Ishikawa (cell line): ENCODE measurements around the gene DUS2.

Experiments used
- CEBPB ChIP-seq: IDR thresholded peaks from 2 replicates; pipeline ENCODE4 v1.6.1; 2012
- CREB1 ChIP-seq: IDR thresholded peaks from 2 replicates; pipeline ENCODE4 v1.6.1; 2012; ENCODE audit warnings: low read depth
- EGR1 ChIP-seq: IDR thresholded peaks from 2 replicates; pipeline ENCODE4 v1.6.1; 2012
- EP300 ChIP-seq: IDR thresholded peaks from 2 replicates; pipeline ENCODE4 v1.6.1; 2012; ENCODE audit warnings: borderline replicate concordance
- FOXM1 ChIP-seq: IDR thresholded peaks from 2 replicates; pipeline ENCODE4 v1.6.1; 2012; ENCODE audit warnings: low read depth, borderline replicate concordance
- MAX ChIP-seq: IDR thresholded peaks from 2 replicates; pipeline ENCODE4 v1.6.1; 2012
- NFIC ChIP-seq: IDR thresholded peaks from 2 replicates; pipeline ENCODE4 v1.6.1; 2012
- RAD21 ChIP-seq: IDR thresholded peaks from 2 replicates; pipeline ENCODE4 v1.6.1; 2012; ENCODE audit warnings: low read depth
- REST ChIP-seq: IDR thresholded peaks from 2 replicates; pipeline ENCODE4 v1.6.1; 2012; ENCODE audit warnings: low read depth, mild to moderate bottlenecking
- TAF1 ChIP-seq: IDR thresholded peaks from 2 replicates; pipeline ENCODE4 v1.6.1; 2012; ENCODE audit warnings: low read depth, mild to moderate bottlenecking
- TCF12 ChIP-seq: IDR thresholded peaks from 2 replicates; pipeline ENCODE4 v1.6.1; 2012; ENCODE audit warnings: low read depth
- TEAD4 ChIP-seq: IDR thresholded peaks from 2 replicates; pipeline ENCODE4 v1.6.1; 2012
- USF1 ChIP-seq: IDR thresholded peaks from 2 replicates; pipeline ENCODE4 v1.6.1; 2012
- YY1 ChIP-seq: IDR thresholded peaks from 2 replicates; pipeline ENCODE4 v1.6.1; 2012; ENCODE audit warnings: low read depth
- ZBTB7A ChIP-seq: IDR thresholded peaks from 2 replicates; pipeline ENCODE4 v1.6.1; 2012; ENCODE audit warnings: low read depth

The DUS2 gene

GRCh38 chr16:67992661-67993206 lies 30.4 kb upstream of the DUS2 start:
- TF ChIP-seq RAD21 (no peak), ZBTB7A (no peak), EP300 (no peak), TEAD4 (no peak), NFIC (no peak), CREB1 (no peak), USF1 (no peak), TAF1 (no peak), FOXM1 (no peak), CEBPB (no peak), MAX (no peak), REST (no peak), EGR1 (no peak), TCF12 (no peak)

GRCh38 chr16:67993207-67994039 lies 29.7 kb upstream of the DUS2 start:
- TF ChIP-seq FOXM1 (no peak), REST (no peak), TEAD4 (no peak), EGR1 (no peak), MAX (peak; percentile 75), EP300 (0 out of 2 replicates have a peak, but pooled peaks have one; percentile 25), NFIC (no peak), TCF12 (0 out of 2 replicates have a peak, but pooled peaks have one; percentile 28), YY1 (no peak), RAD21 (peak; percentile 62; the same call in 1 of the 2 replicates), USF1 (no peak), CEBPB (no peak), CREB1 (no peak), ZBTB7A (0 out of 2 replicates have a peak, but pooled peaks have one; percentile 43), TAF1 (no peak)

GRCh38 chr16:67995423-67995822 lies 27.7 kb upstream of the DUS2 start:
- TF ChIP-seq FOXM1 (no peak), RAD21 (no peak), YY1 (no peak), TCF12 (no peak), REST (no peak), CEBPB (no peak), EP300 (no peak), CREB1 (no peak), TEAD4 (no peak), TAF1 (no peak), MAX (no peak), ZBTB7A (no peak)
